Measurements from ENCODE around the gene SNX9.

Gene SNX9

GRCh38 chr6:157860505-157860991 lies 37.5 kb downstream of the SNX9 start:
- no peak for DNase-seq (ENCODE audit: low read depth)
- TF ChIP-seq, protein P1, sequence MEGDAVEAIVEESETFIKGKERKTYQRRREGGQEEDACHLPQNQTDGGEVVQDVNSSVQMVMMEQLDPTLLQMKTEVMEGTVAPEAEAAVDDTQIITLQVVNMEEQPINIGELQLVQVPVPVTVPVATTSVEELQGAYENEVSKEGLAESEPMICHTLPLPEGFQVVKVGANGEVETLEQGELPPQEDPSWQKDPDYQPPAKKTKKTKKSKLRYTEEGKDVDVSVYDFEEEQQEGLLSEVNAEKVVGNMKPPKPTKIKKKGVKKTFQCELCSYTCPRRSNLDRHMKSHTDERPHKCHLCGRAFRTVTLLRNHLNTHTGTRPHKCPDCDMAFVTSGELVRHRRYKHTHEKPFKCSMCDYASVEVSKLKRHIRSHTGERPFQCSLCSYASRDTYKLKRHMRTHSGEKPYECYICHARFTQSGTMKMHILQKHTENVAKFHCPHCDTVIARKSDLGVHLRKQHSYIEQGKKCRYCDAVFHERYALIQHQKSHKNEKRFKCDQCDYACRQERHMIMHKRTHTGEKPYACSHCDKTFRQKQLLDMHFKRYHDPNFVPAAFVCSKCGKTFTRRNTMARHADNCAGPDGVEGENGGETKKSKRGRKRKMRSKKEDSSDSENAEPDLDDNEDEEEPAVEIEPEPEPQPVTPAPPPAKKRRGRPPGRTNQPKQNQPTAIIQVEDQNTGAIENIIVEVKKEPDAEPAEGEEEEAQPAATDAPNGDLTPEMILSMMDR (IDR thresholded peaks at IDR 0.05; ENCODE audit: low read depth, low read length, missing control alignments) = no peak
- H3K4me3 ChIP-seq (ENCODE audit: low read depth, low read length) = no peak overlapping the region

DNA sequence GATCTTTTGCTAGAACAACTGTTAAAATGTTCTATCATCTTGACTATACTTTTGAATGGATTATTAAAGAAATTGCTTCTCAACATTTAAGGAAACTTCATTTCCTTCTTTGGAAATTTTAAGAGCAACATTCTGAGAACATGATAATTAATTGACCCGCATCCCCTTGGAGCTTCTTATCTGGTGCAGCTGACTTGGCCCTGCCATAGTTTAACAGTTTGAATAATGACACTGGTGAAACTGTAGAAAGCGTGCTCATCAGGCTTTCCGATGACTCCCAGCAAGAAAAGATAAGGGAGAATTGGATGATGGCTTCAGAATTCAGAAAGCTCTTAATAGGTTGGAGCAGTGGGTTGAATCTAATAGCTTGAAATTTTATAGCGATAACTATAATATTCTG lies 38.1 kb downstream of the SNX9 start:
- no peak for DNase-seq (ENCODE audit: low read depth)
- no peak overlapping the region for H3K4me3 ChIP-seq (ENCODE audit: low read depth, low read length)
- TF ChIP-seq, protein P1 (IDR thresholded peaks at IDR 0.05; ENCODE audit: low read depth, low read length, missing control alignments) = no peak

DNA sequence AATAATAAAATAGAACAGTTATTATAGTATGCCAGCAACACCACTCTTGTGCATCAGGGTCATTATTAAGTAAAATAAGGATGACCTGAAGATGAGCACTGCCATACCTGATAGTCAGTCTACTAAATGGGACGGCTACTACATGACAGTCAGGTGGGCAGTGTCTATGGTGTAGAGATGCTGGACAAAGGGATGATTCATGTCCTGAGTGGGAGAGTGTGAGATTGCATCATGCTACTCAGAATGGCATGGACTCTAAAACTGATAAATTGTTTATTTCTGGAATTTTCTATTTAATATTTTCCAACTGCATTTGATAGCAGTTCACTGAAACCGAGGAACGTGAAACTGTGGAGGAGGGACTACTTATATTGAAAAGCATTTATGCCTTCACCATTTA lies 38.8 kb downstream of the SNX9 start:
- H3K4me3 ChIP-seq (ENCODE audit: low read depth, low read length) = no peak overlapping the region
- TF ChIP-seq, protein P1 (IDR thresholded peaks at IDR 0.05; ENCODE audit: low read depth, low read length, missing control alignments) = no peak
- no peak for DNase-seq (ENCODE audit: low read depth)

DNA sequence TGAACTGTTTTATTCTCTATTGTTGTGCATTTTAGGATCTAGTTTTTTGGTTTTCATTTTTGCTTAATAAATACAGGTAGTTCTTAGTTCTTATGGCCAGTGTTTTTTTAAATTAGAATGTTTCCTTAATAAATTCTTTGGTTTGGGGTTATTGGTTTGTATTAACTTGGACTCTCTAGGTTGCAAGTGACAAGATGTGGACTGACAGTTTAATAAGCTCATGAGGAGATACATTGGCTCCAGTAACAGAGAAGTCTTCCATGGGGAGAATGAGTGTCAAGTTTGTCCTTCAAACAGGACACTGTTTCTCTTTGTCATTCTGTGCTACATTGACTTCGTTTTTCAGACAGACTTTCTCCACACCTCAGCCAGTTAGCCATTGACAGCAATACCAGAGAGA lies 39.7 kb downstream of the SNX9 start:
- TF ChIP-seq, protein P1 (IDR thresholded peaks at IDR 0.05; ENCODE audit: low read depth, low read length, missing control alignments) = no peak
- H3K4me3 ChIP-seq (ENCODE audit: low read depth, low read length) = no peak overlapping the region
- DNase-seq (ENCODE audit: low read depth) = no peak

DNA sequence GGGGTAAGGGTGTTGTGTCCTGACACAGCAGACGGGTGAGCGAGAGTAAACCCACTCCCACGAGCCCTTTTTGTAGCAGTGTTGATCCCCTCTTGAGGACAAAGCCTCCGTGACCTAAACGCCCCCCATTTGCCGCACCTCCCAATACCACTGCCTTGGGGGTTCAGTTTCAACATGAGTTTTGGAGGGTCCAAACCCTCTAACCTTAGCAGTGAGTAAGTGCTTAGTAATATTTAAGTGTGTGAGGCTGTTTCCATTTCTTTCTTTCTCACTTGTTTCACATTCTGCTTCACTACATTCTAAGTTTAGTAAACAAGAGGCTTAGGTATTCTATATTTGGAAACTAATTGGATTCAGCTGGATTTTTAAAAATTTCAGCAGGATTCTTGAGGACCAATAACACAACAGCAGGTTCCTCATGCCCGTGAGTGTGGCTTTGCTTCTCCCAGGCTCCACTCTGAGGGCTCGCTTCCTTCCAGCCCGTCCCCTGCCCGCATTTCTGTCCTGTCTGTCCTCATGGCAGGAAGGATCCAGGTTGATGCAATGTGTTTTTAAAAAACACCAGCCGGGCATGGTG lies 41.2 kb downstream of the SNX9 start:
- H3K4me3 ChIP-seq (ENCODE audit: low read depth, low read length) = no peak overlapping the region
- TF ChIP-seq, protein P1 (IDR thresholded peaks at IDR 0.05; ENCODE audit: low read depth, low read length, missing control alignments) = no peak
- no peak for DNase-seq (ENCODE audit: low read depth)

DNA sequence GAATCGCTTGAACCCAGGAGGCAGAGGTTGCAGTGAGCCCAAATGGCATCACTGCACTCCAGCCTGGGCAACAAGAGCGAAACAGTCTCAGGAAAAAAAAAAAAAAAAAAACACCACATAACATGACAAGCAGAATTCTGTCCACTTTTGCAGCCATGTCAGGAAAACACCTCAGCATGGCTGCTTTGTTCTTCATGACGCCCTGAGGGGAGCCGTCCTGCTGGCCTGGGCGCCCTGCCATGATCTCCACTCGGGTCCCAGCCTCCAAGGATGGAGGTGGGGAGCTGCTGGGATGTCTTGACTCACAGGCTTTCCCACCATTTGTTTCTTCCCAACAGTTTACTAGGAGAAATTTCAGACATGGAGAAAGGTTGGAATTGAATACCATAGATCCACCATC lies 42.2 kb downstream of the SNX9 start:
- TF ChIP-seq, protein P1 (IDR thresholded peaks at IDR 0.05; ENCODE audit: low read depth, low read length, missing control alignments) = no peak
- H3K4me3 ChIP-seq (ENCODE audit: low read depth, low read length) = no peak overlapping the region
- no peak for DNase-seq (ENCODE audit: low read depth)

DNA sequence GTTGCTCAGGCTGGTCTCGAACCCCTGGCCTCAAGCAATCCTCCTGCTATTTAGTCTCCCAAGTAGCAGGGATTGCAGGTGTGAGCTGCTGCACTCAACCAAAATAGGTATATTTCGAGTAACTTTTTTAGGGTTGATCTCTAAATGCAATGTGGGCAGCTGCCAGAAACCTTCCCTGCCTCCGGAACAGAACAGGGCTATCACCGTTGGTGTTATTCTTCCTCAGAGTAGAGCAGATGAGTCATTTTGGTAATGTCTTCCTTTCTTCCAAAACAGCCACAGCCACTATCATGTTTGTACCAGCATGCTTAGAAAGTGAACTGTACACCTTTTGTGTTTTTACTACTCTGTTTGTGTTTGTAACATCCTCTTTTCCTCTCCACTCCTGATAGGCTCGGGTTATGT lies 44.1 kb downstream of the SNX9 start:
- H3K4me3 ChIP-seq (ENCODE audit: low read depth, low read length) = no peak overlapping the region
- TF ChIP-seq, protein P1 (IDR thresholded peaks at IDR 0.05; ENCODE audit: low read depth, low read length, missing control alignments) = no peak
- DNase-seq (ENCODE audit: low read depth) = no peak
